ENCODE data around the gene CNTN6. TPM values are rescaled to one million over a fixed set of nuclear protein-coding genes. Genes with fewer than 3 reads are reported as not detected.

CNTN6 gene
- polyA plus RNA-seq, 1 of the 3 experiments (the other 2 are of a cell fraction): 0.02 TPM

DNA sequence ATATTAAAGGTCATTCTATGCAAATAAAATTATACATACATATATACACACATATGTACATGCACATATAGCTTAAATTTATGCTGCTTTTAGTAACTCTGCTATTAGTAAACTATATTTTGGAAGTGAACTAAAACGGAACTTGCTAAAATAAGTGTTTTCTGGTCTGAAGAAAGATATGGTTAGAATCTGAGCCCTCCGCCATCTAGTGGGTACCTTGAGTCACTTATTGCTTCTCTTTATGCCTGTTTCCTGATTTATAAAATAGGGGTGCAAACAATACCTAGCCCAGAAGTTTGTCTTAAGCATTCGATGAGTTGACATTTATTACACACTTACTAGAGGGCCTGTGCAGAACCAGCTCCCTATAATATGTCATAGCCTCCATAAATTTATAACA, 255.7 kb downstream of the CNTN6 start:
- Histone ChIP-seq H3K27ac (ENCODE audit: low read depth in 2 of 2, low read length in 1 of 2) (no peak overlapping the region; a peak in 1 of 4 replicates), H3K79me2 (ENCODE audit: insufficient read depth) (no peaks in the 10 kb centered on the region), H3K27me3 (ENCODE audit: insufficient read depth) (no peaks in the 10 kb centered on the region), H3K9ac (no peak overlapping the region), H3K4me1 (ENCODE audit: control insufficient read depth in 1 of 2, insufficient read depth in 2 of 2, low read depth in 1 of 2, low read length in 1 of 2) (peaks cover 0 to 6% of the 10 kb centered on the region in 2 experiments; a peak in 2 of 4 replicates), H3K36me3 (replicated peaks in 1 of 2; ENCODE audit: control insufficient read depth in 1 of 2, insufficient read depth in 2 of 2, low read length in 1 of 2) (no peaks in the 10 kb centered on the region), H3K9me3 (no peaks in the 10 kb centered on the region), H3K4me3 (ENCODE audit: low read depth in 2 of 2, low read length in 1 of 2) (no peak overlapping the region), H2AFZ (ENCODE audit: low read depth) (no peak overlapping the region), H3K9me2 (no peaks in the 10 kb centered on the region), H3F3A (replicated peaks; ENCODE audit: insufficient read depth) (no peaks in the 10 kb centered on the region), H3K4me2 (no peak overlapping the region), H4K20me1 (ENCODE audit: insufficient read depth) (no peaks in the 10 kb centered on the region)
- DNase-seq: no peak
- POLR2A ChIA-PET: no interaction called here
- CTCF ChIA-PET: no interaction called here
- 41% methylated on average over 3 of the region's 3 CpGs for WGBS (ENCODE audit: low lambda C conversion rate)
- TF ChIP-seq, protein P1, sequence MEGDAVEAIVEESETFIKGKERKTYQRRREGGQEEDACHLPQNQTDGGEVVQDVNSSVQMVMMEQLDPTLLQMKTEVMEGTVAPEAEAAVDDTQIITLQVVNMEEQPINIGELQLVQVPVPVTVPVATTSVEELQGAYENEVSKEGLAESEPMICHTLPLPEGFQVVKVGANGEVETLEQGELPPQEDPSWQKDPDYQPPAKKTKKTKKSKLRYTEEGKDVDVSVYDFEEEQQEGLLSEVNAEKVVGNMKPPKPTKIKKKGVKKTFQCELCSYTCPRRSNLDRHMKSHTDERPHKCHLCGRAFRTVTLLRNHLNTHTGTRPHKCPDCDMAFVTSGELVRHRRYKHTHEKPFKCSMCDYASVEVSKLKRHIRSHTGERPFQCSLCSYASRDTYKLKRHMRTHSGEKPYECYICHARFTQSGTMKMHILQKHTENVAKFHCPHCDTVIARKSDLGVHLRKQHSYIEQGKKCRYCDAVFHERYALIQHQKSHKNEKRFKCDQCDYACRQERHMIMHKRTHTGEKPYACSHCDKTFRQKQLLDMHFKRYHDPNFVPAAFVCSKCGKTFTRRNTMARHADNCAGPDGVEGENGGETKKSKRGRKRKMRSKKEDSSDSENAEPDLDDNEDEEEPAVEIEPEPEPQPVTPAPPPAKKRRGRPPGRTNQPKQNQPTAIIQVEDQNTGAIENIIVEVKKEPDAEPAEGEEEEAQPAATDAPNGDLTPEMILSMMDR (IDR thresholded peaks at IDR 0.05): peak; percentile 26; the same call in 1 of the 2 replicates
- no peak for TF ChIP-seq MEF2A (IDR thresholded peaks at IDR 0.05; ENCODE audit: borderline replicate concordance, low read depth)

DNA sequence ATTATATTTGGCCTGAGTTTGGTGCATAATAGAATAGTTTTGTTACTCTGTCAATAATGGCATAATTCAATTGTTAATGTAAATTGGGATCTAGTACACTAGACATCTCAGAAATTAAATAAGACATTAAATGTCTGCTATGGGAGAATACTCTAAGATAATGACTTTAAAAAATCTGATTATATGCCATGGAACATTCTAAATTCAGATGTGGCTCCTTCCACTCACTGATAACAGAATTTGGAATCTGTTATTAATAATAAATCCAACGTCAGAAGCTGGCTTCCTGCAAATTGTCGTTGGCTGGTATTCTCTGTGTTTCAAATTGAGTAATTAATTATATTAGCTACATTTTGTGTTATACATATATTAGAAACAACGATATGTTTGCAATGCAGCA, 258.1 kb downstream of the CNTN6 start:
- no peaks in the 10 kb centered on the region for H3K9me2 ChIP-seq
- POLR2A ChIA-PET: no interaction called here
- WGBS (ENCODE audit: low lambda C conversion rate): 1% methylated on average over 3 of the region's 3 CpGs
- H3K4me1 ChIP-seq (ENCODE audit: control insufficient read depth in 1 of 2, insufficient read depth in 2 of 2, low read depth in 1 of 2, low read length in 1 of 2): peaks cover 0 to 3% of the 10 kb centered on the region in 2 experiments; a peak in 2 of 4 replicates
- H2AFZ ChIP-seq (ENCODE audit: low read depth): no peak overlapping the region
- no peaks in the 10 kb centered on the region for H4K20me1 ChIP-seq (ENCODE audit: insufficient read depth)
- no peaks in the 10 kb centered on the region for H3K9me3 ChIP-seq
- H3K4me3 ChIP-seq (ENCODE audit: low read depth in 2 of 2, low read length in 1 of 2): no peak overlapping the region
- no peaks in the 10 kb centered on the region for H3K79me2 ChIP-seq (ENCODE audit: insufficient read depth)
- no peak overlapping the region for H3K9ac ChIP-seq
- H3F3A ChIP-seq (replicated peaks; ENCODE audit: insufficient read depth): no peaks in the 10 kb centered on the region
- peak overlapping the region in 1 of 2 experiments; percentile 86; a peak in 2 of 4 replicates for H3K27ac ChIP-seq (ENCODE audit: low read depth in 2 of 2, low read length in 1 of 2)
- DNase-seq: no peak
- TF ChIP-seq MEF2A (IDR thresholded peaks at IDR 0.05; ENCODE audit: borderline replicate concordance, low read depth) (no peak), EP300 (IDR thresholded peaks at IDR 0.05; ENCODE audit: borderline replicate concordance in 1 of 2, low read depth in 1 of 2, low read length in 1 of 2) (peak in 1 of 2 experiments; percentile 70; a peak in 2 of 4 replicates), GABPA (IDR thresholded peaks at IDR 0.05; ENCODE audit: low read depth) (no peak), JUND (IDR thresholded peaks at IDR 0.05) (no peak), POLR2AphosphoS5 (IDR thresholded peaks at IDR 0.05; ENCODE audit: low read depth, low read length) (no peak), RCOR1 (IDR thresholded peaks at IDR 0.05; ENCODE audit: low read length) (peak; percentile 23; the same call in 1 of the 2 replicates), FOXM1 (IDR thresholded peaks at IDR 0.05; ENCODE audit: low read depth) (no peak)
- TF ChIP-seq, protein P2, sequence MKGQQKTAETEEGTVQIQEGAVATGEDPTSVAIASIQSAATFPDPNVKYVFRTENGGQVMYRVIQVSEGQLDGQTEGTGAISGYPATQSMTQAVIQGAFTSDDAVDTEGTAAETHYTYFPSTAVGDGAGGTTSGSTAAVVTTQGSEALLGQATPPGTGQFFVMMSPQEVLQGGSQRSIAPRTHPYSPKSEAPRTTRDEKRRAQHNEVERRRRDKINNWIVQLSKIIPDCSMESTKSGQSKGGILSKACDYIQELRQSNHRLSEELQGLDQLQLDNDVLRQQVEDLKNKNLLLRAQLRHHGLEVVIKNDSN (IDR thresholded peaks at IDR 0.05; ENCODE audit: borderline replicate concordance, low read depth): no peak
- no peak overlapping the region for H3K4me2 ChIP-seq
- H3K36me3 ChIP-seq (replicated peaks in 1 of 2; ENCODE audit: control insufficient read depth in 1 of 2, insufficient read depth in 2 of 2, low read length in 1 of 2): no peaks in the 10 kb centered on the region
- H3K27me3 ChIP-seq (ENCODE audit: insufficient read depth): no peaks in the 10 kb centered on the region
- CTCF ChIA-PET: no interaction called here

DNA sequence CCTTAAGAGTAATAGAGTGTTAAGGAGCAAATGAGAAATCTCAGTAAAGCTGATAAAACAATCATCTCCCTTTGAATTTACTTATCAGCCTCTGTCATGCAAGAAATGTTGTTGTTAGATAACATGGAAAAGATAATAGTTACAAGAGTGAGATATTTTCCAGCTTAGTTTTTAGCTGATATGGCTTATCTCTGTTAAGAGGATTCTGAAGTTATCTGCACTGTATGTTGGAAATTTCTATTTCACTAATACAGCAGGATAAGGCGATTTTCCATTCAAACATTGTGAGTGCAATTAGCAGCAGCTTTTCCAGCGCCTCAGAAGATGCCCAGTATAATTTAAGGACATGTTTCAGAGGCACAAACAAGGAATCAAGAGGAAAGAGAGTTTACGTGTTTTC, 262.9 kb downstream of the CNTN6 start:
- TF ChIP-seq, protein P3, sequence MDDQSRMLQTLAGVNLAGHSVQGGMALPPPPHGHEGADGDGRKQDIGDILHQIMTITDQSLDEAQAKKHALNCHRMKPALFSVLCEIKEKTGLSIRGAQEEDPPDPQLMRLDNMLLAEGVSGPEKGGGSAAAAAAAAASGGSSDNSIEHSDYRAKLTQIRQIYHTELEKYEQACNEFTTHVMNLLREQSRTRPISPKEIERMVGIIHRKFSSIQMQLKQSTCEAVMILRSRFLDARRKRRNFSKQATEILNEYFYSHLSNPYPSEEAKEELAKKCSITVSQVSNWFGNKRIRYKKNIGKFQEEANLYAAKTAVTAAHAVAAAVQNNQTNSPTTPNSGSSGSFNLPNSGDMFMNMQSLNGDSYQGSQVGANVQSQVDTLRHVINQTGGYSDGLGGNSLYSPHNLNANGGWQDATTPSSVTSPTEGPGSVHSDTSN (IDR thresholded peaks at IDR 0.05): no peak
- TF ChIP-seq RAD21 (IDR thresholded peaks at IDR 0.05; ENCODE audit: low read length): no peak
- TF ChIP-seq GABPA (IDR thresholded peaks at IDR 0.05; ENCODE audit: low read depth): no peak
- POLR2A ChIA-PET: no interaction called here
- 38% methylated on average over 3 of the region's 3 CpGs for WGBS (ENCODE audit: low lambda C conversion rate)

More for the DNA sequence above, 262.9 kb downstream of the CNTN6 start:
- no peak overlapping the region for H3K4me2 ChIP-seq
- no peak overlapping the region for H3K4me3 ChIP-seq (ENCODE audit: low read depth in 2 of 2, low read length in 1 of 2)
- peak overlapping the region in 1 of 2 experiments; percentile 22; a peak in 1 of 4 replicates for H3K27ac ChIP-seq (ENCODE audit: low read depth in 2 of 2, low read length in 1 of 2)
- H4K20me1 ChIP-seq (ENCODE audit: insufficient read depth): no peaks in the 10 kb centered on the region
- no peaks in the 10 kb centered on the region for H3K9me3 ChIP-seq
- H3K9ac ChIP-seq: no peak overlapping the region
- no peak for DNase-seq
- no peak overlapping the region for H2AFZ ChIP-seq (ENCODE audit: low read depth)
- H3K4me1 ChIP-seq (ENCODE audit: control insufficient read depth in 1 of 2, insufficient read depth in 2 of 2, low read depth in 1 of 2, low read length in 1 of 2): peaks cover 0 to 3% of the 10 kb centered on the region in 2 experiments; a peak in 2 of 4 replicates
- no peaks in the 10 kb centered on the region for H3K9me2 ChIP-seq
- no peaks in the 10 kb centered on the region for H3F3A ChIP-seq (replicated peaks; ENCODE audit: insufficient read depth)
- no peaks in the 10 kb centered on the region for H3K79me2 ChIP-seq (ENCODE audit: insufficient read depth)
- no peaks in the 10 kb centered on the region for H3K36me3 ChIP-seq (replicated peaks in 1 of 2; ENCODE audit: control insufficient read depth in 1 of 2, insufficient read depth in 2 of 2, low read length in 1 of 2)
- CTCF ChIA-PET: no interaction called here
- no peaks in the 10 kb centered on the region for H3K27me3 ChIP-seq (ENCODE audit: insufficient read depth)
